Measurements from ENCODE around the gene SLC23A3.

The SLC23A3 gene

GRCh38 chr2:219169930-219170654 is at the start of gene SLC23A3:
Gene SLC23A3, minus strand, starts transcription at chr2:219170029. Its CDS starts 45 bp downstream, at chr2:219169984.
- in situ Hi-C loops (cut with MboI; ENCODE audit: low sequenced_read_pairs) = no loop called here
- H3K9me3 ChIP-seq = no peaks in the 10 kb centered on the region
- no peak for DNase-seq (ENCODE audit: low spot score in 2 of 2)
- peaks cover 13% of the 10 kb centered on the region for H3K36me3 ChIP-seq (replicated peaks)
- no peaks in the 10 kb centered on the region for H3K27me3 ChIP-seq (ENCODE audit: low read depth)
- no peaks in the 10 kb centered on the region for H3K4me1 ChIP-seq
- no peak within 1 kb of the TSS for H3K4me3 ChIP-seq

GRCh38 chr2:219218732-219219701 is 49.2 kb upstream of the SLC23A3 start, which contains the start of gene ABCB6:
Gene ABCB6, minus strand, starts transcription at chr2:219218958. Its CDS starts 285 bp downstream, at chr2:219218673.
- Histone ChIP-seq H3K36me3 (replicated peaks) (peaks cover 48% of the 10 kb centered on the region), H3K27me3 (ENCODE audit: low read depth) (no peaks in the 10 kb centered on the region), H3K4me3 (no peak within 1 kb of the TSS), H3K9me3 (no peaks in the 10 kb centered on the region), H3K4me1 (peaks cover 11% of the 10 kb centered on the region)
- no peak for DNase-seq (ENCODE audit: low spot score in 2 of 2)
- in situ Hi-C loops (cut with MboI; ENCODE audit: low sequenced_read_pairs) = no loop called here

DNA sequence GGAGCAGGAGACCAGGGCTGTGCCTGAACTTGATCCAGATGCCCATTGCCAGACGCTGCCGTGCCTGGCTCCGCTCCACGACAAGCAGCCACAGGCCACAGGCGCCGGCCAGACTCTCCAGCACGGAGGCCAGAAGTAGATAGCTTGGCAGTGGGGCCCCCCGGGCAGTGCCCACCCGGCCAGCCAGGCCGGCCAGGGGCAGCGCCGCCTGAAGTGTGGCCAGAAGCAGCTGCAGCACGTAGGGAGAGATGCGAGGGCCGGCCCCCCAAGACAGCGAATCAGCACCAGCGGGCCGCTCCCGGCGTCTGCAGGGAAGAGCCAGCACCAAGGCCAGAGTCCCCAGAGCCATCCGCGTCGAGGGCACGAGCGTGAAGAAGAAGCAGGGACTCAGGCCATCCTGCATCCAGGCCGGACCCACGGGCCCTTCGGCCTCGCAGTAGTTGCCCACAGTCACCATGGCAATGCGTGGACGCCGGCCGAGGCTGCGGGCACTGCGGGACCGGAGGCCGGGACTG is 48.4 kb upstream of the SLC23A3 start:
- no peaks in the 10 kb centered on the region for H3K27me3 ChIP-seq (ENCODE audit: low read depth)
- no peaks in the 10 kb centered on the region for H3K9me3 ChIP-seq
- peaks cover 11% of the 10 kb centered on the region for H3K4me1 ChIP-seq
- H3K36me3 ChIP-seq (replicated peaks) = peaks cover 41% of the 10 kb centered on the region
- DNase-seq (ENCODE audit: low spot score in 2 of 2) = no peak
- in situ Hi-C loops (cut with MboI; ENCODE audit: low sequenced_read_pairs) = no loop called here
- no peak overlapping the region for H3K4me3 ChIP-seq

GRCh38 chr2:219216535-219216915 is 46.7 kb upstream of the SLC23A3 start:
- in situ Hi-C loops (cut with MboI; ENCODE audit: low sequenced_read_pairs) = no loop called here
- H3K36me3 ChIP-seq (replicated peaks) = peaks cover 26% of the 10 kb centered on the region
- no peaks in the 10 kb centered on the region for H3K27me3 ChIP-seq (ENCODE audit: low read depth)
- DNase-seq (ENCODE audit: low spot score in 2 of 2) = no peak
- H3K4me1 ChIP-seq = peaks cover 11% of the 10 kb centered on the region
- H3K4me3 ChIP-seq = no peak overlapping the region
- no peaks in the 10 kb centered on the region for H3K9me3 ChIP-seq

- Histone ChIP-seq H3K9me3 (no peaks in the 10 kb centered on the region), H3K4me3 (no peak overlapping the region), H3K36me3 (replicated peaks) (peaks cover 21% of the 10 kb centered on the region), H3K27me3 (ENCODE audit: low read depth) (no peaks in the 10 kb centered on the region), H3K4me1 (peaks cover 11% of the 10 kb centered on the region)
- in situ Hi-C loops (cut with MboI; ENCODE audit: low sequenced_read_pairs) = no loop called here
- DNase-seq (ENCODE audit: low spot score in 2 of 2) = no peak
These were observed 46.2 kb upstream of the SLC23A3 start for GRCh38 chr2:219215871-219216534.

- H3K9me3 ChIP-seq = no peaks in the 10 kb centered on the region
- peaks cover 11% of the 10 kb centered on the region for H3K4me1 ChIP-seq
- H3K27me3 ChIP-seq (ENCODE audit: low read depth) = no peaks in the 10 kb centered on the region
- no peak overlapping the region for H3K4me3 ChIP-seq
- in situ Hi-C loops (cut with MboI; ENCODE audit: low sequenced_read_pairs) = no loop called here
- peaks cover 10% of the 10 kb centered on the region for H3K36me3 ChIP-seq (replicated peaks)
- DNase-seq (ENCODE audit: low spot score in 2 of 2) = no peak
These were observed 45.0 kb upstream of the SLC23A3 start for GRCh38 chr2:219214786-219215185.

GRCh38 chr2:219214141-219214540 is 44.3 kb upstream of the SLC23A3 start:
- DNase-seq (ENCODE audit: low spot score in 2 of 2) = no peak
- Histone ChIP-seq H3K36me3 (replicated peaks) (peaks cover 6% of the 10 kb centered on the region), H3K4me1 (peaks cover 11% of the 10 kb centered on the region), H3K4me3 (no peak overlapping the region), H3K27me3 (ENCODE audit: low read depth) (no peaks in the 10 kb centered on the region), H3K9me3 (no peaks in the 10 kb centered on the region)
- in situ Hi-C loops (cut with MboI; ENCODE audit: low sequenced_read_pairs) = no loop called here

GRCh38 chr2:219213486-219214071 is 43.8 kb upstream of the SLC23A3 start:
- in situ Hi-C loops (cut with MboI; ENCODE audit: low sequenced_read_pairs) = no loop called here
- Histone ChIP-seq H3K27me3 (ENCODE audit: low read depth) (no peaks in the 10 kb centered on the region), H3K4me1 (peaks cover 11% of the 10 kb centered on the region), H3K36me3 (replicated peaks) (peaks cover 6% of the 10 kb centered on the region; the same call in 1 of the 2 replicates), H3K4me3 (no peak overlapping the region), H3K9me3 (no peaks in the 10 kb centered on the region)
- no peak for DNase-seq (ENCODE audit: low spot score in 2 of 2)

DNA sequence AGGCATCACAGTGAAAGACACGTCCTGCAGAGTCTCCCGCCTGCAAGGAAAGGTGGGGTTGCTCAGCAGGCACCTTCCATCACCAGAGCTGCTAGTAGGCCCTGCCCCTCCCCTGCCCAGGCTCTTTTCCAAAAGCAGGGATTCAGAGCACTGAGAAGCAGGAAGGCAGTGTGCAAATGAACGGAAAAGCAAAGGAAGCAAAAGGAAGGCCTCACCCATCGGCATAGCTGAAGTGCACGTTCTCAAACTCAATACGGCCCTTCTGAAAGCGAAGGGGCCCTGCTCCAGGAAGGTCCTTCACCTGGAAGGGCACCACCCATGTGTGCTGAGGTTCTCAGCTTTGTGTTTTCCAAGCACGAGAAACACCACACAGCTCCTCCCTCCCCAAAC is 43.2 kb upstream of the SLC23A3 start:
- Histone ChIP-seq H3K4me3 (no peak overlapping the region), H3K36me3 (replicated peaks) (peaks cover 11% of the 10 kb centered on the region; the same call in 1 of the 2 replicates), H3K4me1 (peaks cover 7% of the 10 kb centered on the region), H3K27me3 (ENCODE audit: low read depth) (no peaks in the 10 kb centered on the region), H3K9me3 (no peaks in the 10 kb centered on the region)
- in situ Hi-C loops (cut with MboI; ENCODE audit: low sequenced_read_pairs) = no loop called here
- no peak for DNase-seq (ENCODE audit: low spot score in 2 of 2)

DNA sequence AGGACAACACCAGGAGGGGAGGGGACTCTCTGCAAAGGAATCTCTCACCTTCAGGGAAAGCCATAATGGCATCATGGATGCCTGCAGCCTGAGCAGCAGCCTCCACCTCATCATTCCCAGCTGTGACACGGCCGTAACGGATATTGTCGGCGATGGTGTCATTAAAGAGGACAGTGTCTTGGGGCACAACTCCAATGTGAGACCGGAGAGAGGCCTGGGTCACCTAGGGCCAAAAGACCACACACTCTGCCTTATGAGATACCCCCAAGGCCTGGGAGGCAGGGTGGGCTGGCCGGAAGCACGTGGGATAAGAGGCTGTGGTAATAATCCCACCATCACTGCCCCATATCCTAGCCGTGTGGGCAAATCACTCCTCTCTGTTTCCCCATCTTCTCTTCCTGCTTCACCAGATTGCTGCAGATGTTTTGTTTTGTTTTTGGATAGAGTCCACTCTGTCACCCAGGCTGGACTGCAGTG is 41.1 kb upstream of the SLC23A3 start:
- H3K9me3 ChIP-seq = no peaks in the 10 kb centered on the region

GRCh38 chr2:219210196-219210885 is 40.5 kb upstream of the SLC23A3 start:
- Histone ChIP-seq H3K36me3 (replicated peaks) (peaks cover 8% of the 10 kb centered on the region; the same call in 1 of the 2 replicates), H3K4me1 (peaks cover 11% of the 10 kb centered on the region), H3K4me3 (no peak overlapping the region), H3K9me3 (no peaks in the 10 kb centered on the region), H3K27me3 (ENCODE audit: low read depth) (no peaks in the 10 kb centered on the region)
- no peak for DNase-seq (ENCODE audit: low spot score in 2 of 2)
- in situ Hi-C loops (cut with MboI; ENCODE audit: low sequenced_read_pairs) = no loop called here

More for the DNA sequence above, 41.1 kb upstream of the SLC23A3 start:
- H3K4me1 ChIP-seq = peaks cover 10% of the 10 kb centered on the region
- H3K4me3 ChIP-seq = no peak overlapping the region
- in situ Hi-C loops (cut with MboI; ENCODE audit: low sequenced_read_pairs) = no loop called here
- H3K36me3 ChIP-seq (replicated peaks) = peaks cover 9% of the 10 kb centered on the region; the same call in 1 of the 2 replicates
- DNase-seq (ENCODE audit: low spot score in 2 of 2) = no peak
- no peaks in the 10 kb centered on the region for H3K27me3 ChIP-seq (ENCODE audit: low read depth)

Measured in HAP-1 (cell line).